GM12892 (cell line): Measurements from ENCODE around the gene CFAP20DC.

Experiments used
- POLR2A ChIP-seq: IDR thresholded peaks from 2 replicates; pipeline ENCODE4 v1.6.1; 2011; ENCODE audit warnings: low read depth, low read length, control low read depth
- POLR2AphosphoS5 ChIP-seq: IDR thresholded peaks from 2 replicates; pipeline ENCODE4 v1.6.1; 2011; ENCODE audit warnings: low read depth, low read length, control low read depth
- TAF1 ChIP-seq: IDR thresholded peaks from 2 replicates; pipeline ENCODE4 v1.6.1; 2011; ENCODE audit warnings: low read depth, mild to moderate bottlenecking, control low read depth, low read length, borderline replicate concordance

- TF ChIP-seq POLR2A, result no peak
- no peak for TF ChIP-seq POLR2AphosphoS5
- TF ChIP-seq TAF1, result no peak
Observed at GRCh38 chr3:58708116-58708791, 341.6 kb downstream of the CFAP20DC start.
